ENCODE data around the gene IL11. TPM values are rescaled to one million over a fixed set of nuclear protein-coding genes. Genes with fewer than 3 reads are reported as not detected.

IL11 gene
- total RNA-seq, 4 donors from 2014 or later = 0.66 TPM; not detected in 3

DNA sequence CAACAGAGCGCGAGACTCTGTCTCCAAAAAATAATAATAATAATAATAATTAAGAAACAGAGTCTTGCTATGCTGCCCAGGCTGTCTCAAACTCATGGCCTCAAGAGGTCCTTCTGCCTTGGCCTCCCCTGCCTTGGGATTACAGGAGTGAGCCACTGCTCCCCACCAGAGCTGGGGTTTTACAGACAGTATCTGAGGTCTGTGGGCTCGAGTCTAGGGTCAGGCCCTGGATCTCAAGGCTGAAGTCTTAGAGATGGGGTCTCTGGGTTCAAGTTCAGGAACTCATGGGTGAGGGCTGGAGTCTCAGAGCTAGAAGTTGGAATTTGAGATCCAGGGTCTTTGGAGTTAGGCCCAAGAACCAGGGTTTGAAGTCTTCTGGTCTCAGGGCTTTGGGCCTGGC is 3.5 kb downstream of the IL11 start:
- H3K27ac ChIP-seq = no peak overlapping the region
- TF ChIP-seq, protein P1, sequence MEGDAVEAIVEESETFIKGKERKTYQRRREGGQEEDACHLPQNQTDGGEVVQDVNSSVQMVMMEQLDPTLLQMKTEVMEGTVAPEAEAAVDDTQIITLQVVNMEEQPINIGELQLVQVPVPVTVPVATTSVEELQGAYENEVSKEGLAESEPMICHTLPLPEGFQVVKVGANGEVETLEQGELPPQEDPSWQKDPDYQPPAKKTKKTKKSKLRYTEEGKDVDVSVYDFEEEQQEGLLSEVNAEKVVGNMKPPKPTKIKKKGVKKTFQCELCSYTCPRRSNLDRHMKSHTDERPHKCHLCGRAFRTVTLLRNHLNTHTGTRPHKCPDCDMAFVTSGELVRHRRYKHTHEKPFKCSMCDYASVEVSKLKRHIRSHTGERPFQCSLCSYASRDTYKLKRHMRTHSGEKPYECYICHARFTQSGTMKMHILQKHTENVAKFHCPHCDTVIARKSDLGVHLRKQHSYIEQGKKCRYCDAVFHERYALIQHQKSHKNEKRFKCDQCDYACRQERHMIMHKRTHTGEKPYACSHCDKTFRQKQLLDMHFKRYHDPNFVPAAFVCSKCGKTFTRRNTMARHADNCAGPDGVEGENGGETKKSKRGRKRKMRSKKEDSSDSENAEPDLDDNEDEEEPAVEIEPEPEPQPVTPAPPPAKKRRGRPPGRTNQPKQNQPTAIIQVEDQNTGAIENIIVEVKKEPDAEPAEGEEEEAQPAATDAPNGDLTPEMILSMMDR (IDR thresholded peaks at IDR 0.05 in 4 of 5, conservative IDR thresholded peaks at IDR 0.05 in 1 of 5) = no peak
- TF ChIP-seq POLR2A (IDR thresholded peaks at IDR 0.05) = no peak
- in situ Hi-C loops (cut with MboI; ENCODE audit: low sequenced_read_pairs in 4 of 4) = no loop called here
- DNase-seq (no peak), ATAC-seq (no peak)
- H3K36me3 ChIP-seq = no peaks in the 10 kb centered on the region
- no peak overlapping the region for H3K4me3 ChIP-seq
- intact Hi-C loops (cut with DNase I; ENCODE audit: low total_unique reads) = no loop called here
- H3K9me3 ChIP-seq = no peaks in the 10 kb centered on the region
- peaks cover 34 to 43% (median 38%) of the 10 kb centered on the region in 3 donors for H3K27me3 ChIP-seq
- no peaks in the 10 kb centered on the region for H3K4me1 ChIP-seq

GRCh38 chr19:55365964-55366363 is 4.3 kb downstream of the IL11 start:
- H3K4me3 ChIP-seq = no peak overlapping the region
- H3K27me3 ChIP-seq = peaks cover 26 to 35% (median 32%) of the 10 kb centered on the region in 3 donors
- TF ChIP-seq, protein P1 (IDR thresholded peaks at IDR 0.05 in 4 of 5, conservative IDR thresholded peaks at IDR 0.05 in 1 of 5) = no peak
- no peak for TF ChIP-seq POLR2A (IDR thresholded peaks at IDR 0.05)
- H3K36me3 ChIP-seq = no peaks in the 10 kb centered on the region
- in situ Hi-C loops (cut with MboI; ENCODE audit: low sequenced_read_pairs in 4 of 4) (no loop called here), intact Hi-C loops (cut with DNase I; ENCODE audit: low total_unique reads) (no loop called here)
- H3K27ac ChIP-seq = no peak overlapping the region
- no peak for ATAC-seq
- H3K4me1 ChIP-seq = no peaks in the 10 kb centered on the region
- no peak for DNase-seq
- H3K9me3 ChIP-seq = no peaks in the 10 kb centered on the region

GRCh38 chr19:55365245-55365644 is 5.0 kb downstream of the IL11 start:
- TF ChIP-seq, protein P1 (IDR thresholded peaks at IDR 0.05 in 4 of 5, conservative IDR thresholded peaks at IDR 0.05 in 1 of 5) = no peak
- Histone ChIP-seq H3K27ac (no peak overlapping the region), H3K9me3 (no peaks in the 10 kb centered on the region), H3K36me3 (no peaks in the 10 kb centered on the region), H3K27me3 (peaks cover 22 to 28% (median 24%) of the 10 kb centered on the region in 3 donors), H3K4me1 (no peaks in the 10 kb centered on the region), H3K4me3 (no peak overlapping the region)
- no peak for DNase-seq
- intact Hi-C loops (cut with DNase I; ENCODE audit: low total_unique reads) (no loop called here), in situ Hi-C loops (cut with MboI; ENCODE audit: low sequenced_read_pairs in 4 of 4) (no loop called here)
- no peak for ATAC-seq

- no peaks in the 10 kb centered on the region for H3K9me3 ChIP-seq
- in situ Hi-C loops (cut with MboI; ENCODE audit: low sequenced_read_pairs in 4 of 4) = no loop called here
- no peaks in the 10 kb centered on the region for H3K4me1 ChIP-seq
- TF ChIP-seq POLR2A (IDR thresholded peaks at IDR 0.05) = no peak
- TF ChIP-seq, protein P1 (IDR thresholded peaks at IDR 0.05 in 4 of 5, conservative IDR thresholded peaks at IDR 0.05 in 1 of 5) = no peak
- H3K27ac ChIP-seq = no peak within 1 kb of the TSS
- intact Hi-C loops (cut with DNase I; ENCODE audit: low total_unique reads) = no loop called here
- DNase-seq (no peak), ATAC-seq (no peak)
- peaks cover 4 to 9% (median 6%) of the 10 kb centered on the region in 3 donors for H3K27me3 ChIP-seq
- H3K4me3 ChIP-seq = no peak within 1 kb of the TSS
- H3K36me3 ChIP-seq = no peaks in the 10 kb centered on the region
These were observed 7.1 kb downstream of the IL11 start, which contains the start of gene GARIN5B for GRCh38 chr19:55362990-55363716. TSS of gene GARIN5B (minus strand) at chr19:55363260. CDS start at chr19:55363066, 194 bp downstream.
